H9 (cell line): ENCODE measurements around the gene IFNA7. TPM values are rescaled to one million over a fixed set of nuclear protein-coding genes. Genes with fewer than 3 reads are reported as not detected.
A peak's percentile ranks its signal among the peaks of the same experiment; 100 is the strongest.
"Not testable (repeated sequence)": the region's sequence is repeated elsewhere in the genome, so short reads cannot be mapped to it uniquely, and the experiment has no call there.

Experiments
- DNase-seq: peaks from one replicate; pipeline ENCODE4 v3.0.0-alpha.2; 2017
- H2AFZ ChIP-seq: one replicate; pipeline ENCODE4 v1.6.1; 2013; ENCODE audit warnings: mild to moderate bottlenecking, low read length, control low read depth, moderate library complexity
- H2AK5ac ChIP-seq: 2 replicates; pipeline ENCODE4 v1.6.1; 2013; ENCODE audit warnings: low read length, control low read depth, mixed read lengths; ENCODE audit not compliant: insufficient read length
- H2BK120ac ChIP-seq: one replicate; pipeline ENCODE4 v1.6.1; 2013; ENCODE audit warnings: low read depth, mild to moderate bottlenecking, low read length, control low read depth, inconsistent platforms; ENCODE audit not compliant: poor library complexity, severe bottlenecking
- H2BK12ac ChIP-seq: 2 replicates; pipeline ENCODE4 v1.6.1; 2013; ENCODE audit warnings: low read length, control low read depth, mixed read lengths, low read depth; ENCODE audit not compliant: insufficient read length
- H2BK15ac ChIP-seq: 2 replicates; pipeline ENCODE4 v1.6.1; 2013; ENCODE audit warnings: low read depth, low read length, control low read depth
- H2BK20ac ChIP-seq: one replicate; pipeline ENCODE4 v1.6.1; 2013; ENCODE audit warnings: low read depth, mild to moderate bottlenecking, low read length, control low read depth, inconsistent platforms; ENCODE audit not compliant: poor library complexity, severe bottlenecking
- H2BK5ac ChIP-seq: 2 replicates; pipeline ENCODE4 v1.6.1; 2013; ENCODE audit warnings: low read length, control low read depth, mixed read lengths; ENCODE audit not compliant: insufficient read length
- H3K14ac ChIP-seq: 2 replicates; pipeline ENCODE4 v1.6.1; 2013; ENCODE audit warnings: low read length, control low read depth; ENCODE audit not compliant: insufficient read depth
- H3K18ac ChIP-seq: 2 replicates; pipeline ENCODE4 v1.6.1; 2013; ENCODE audit warnings: low read depth, mild to moderate bottlenecking, mixed read lengths, low read length, control low read depth; ENCODE audit not compliant: insufficient read length
- H3K23ac ChIP-seq: 2 replicates; pipeline ENCODE4 v1.6.1; 2013; ENCODE audit warnings: low read length, control low read depth, mixed read lengths, low read depth; ENCODE audit not compliant: insufficient read length
- H3K23me2 ChIP-seq: 2 replicates; pipeline ENCODE4 v1.6.1; 2013; ENCODE audit warnings: low read depth, mild to moderate bottlenecking, mixed read lengths, low read length, control low read depth; ENCODE audit not compliant: insufficient read length, poor library complexity, severe bottlenecking
- H3K27ac ChIP-seq: 2 replicates; pipeline ENCODE4 v1.5.1; 2013; ENCODE audit warnings: low read length, control low read depth, mixed read lengths, low read depth; ENCODE audit not compliant: insufficient read length
- H3K27me3 ChIP-seq: 2 replicates; pipeline ENCODE4 v1.6.1; 2013; ENCODE audit warnings: low read length, control low read depth, inconsistent platforms; ENCODE audit not compliant: insufficient read depth
- H3K4ac ChIP-seq: 2 replicates; pipeline ENCODE4 v1.6.1; 2013; ENCODE audit warnings: low read depth, mild to moderate bottlenecking, control low read depth, inconsistent platforms, low read length, moderate library complexity
- H3K4me1 ChIP-seq: 2 replicates; pipeline ENCODE4 v1.6.1; 2013; ENCODE audit warnings: low read length, control low read depth, inconsistent platforms; ENCODE audit not compliant: insufficient read depth
- H3K4me2 ChIP-seq: 2 replicates; pipeline ENCODE4 v1.6.1; 2013; ENCODE audit warnings: low read length, control low read depth, mixed read lengths; ENCODE audit not compliant: insufficient read length, insufficient read depth
- H3K56ac ChIP-seq: 2 replicates; pipeline ENCODE4 v1.6.1; 2013; ENCODE audit warnings: low read depth, mild to moderate bottlenecking, mixed read lengths, low read length, control low read depth; ENCODE audit not compliant: insufficient read length
- H3K79me1 ChIP-seq: 2 replicates; pipeline ENCODE4 v1.6.1; 2013; ENCODE audit warnings: low read depth, mild to moderate bottlenecking, moderate library complexity, low read length, control low read depth, inconsistent platforms; ENCODE audit not compliant: insufficient read depth, poor library complexity, severe bottlenecking
- H3K79me2 ChIP-seq: 2 replicates; pipeline ENCODE4 v1.6.1; 2013; ENCODE audit warnings: low read length, control low read depth, inconsistent platforms; ENCODE audit not compliant: insufficient read depth
- H3K9ac ChIP-seq: 2 replicates; pipeline ENCODE4 v1.6.1; 2013; ENCODE audit warnings: low read length, control low read depth, mixed read lengths; ENCODE audit not compliant: insufficient read length; ENCODE audit errors: extremely low read depth
- H3K9me3 ChIP-seq: one replicate; pipeline ENCODE4 v1.6.1; 2013; ENCODE audit warnings: low read depth, low read length, inconsistent platforms; ENCODE audit not compliant: control insufficient read depth
- H3T11ph ChIP-seq: one replicate; pipeline ENCODE4 v1.6.1; 2013; ENCODE audit warnings: mild to moderate bottlenecking, low read length, control low read depth, inconsistent platforms
- H4K20me1 ChIP-seq: one replicate; pipeline ENCODE4 v1.6.1; 2013; ENCODE audit not compliant: control insufficient read depth, insufficient read length, insufficient read depth
- H4K5ac ChIP-seq: 2 replicates; pipeline ENCODE4 v1.6.1; 2013; ENCODE audit warnings: low read depth, mild to moderate bottlenecking, mixed read lengths, low read length, control low read depth; ENCODE audit not compliant: insufficient read length
- H4K8ac ChIP-seq: replicated peaks from 2 replicates; pipeline ENCODE4 v1.6.1; 2013; ENCODE audit warnings: low read length, control low read depth, mixed read lengths, low read depth; ENCODE audit not compliant: insufficient read length
- H4K91ac ChIP-seq: 2 replicates; pipeline ENCODE4 v1.6.1; 2013; ENCODE audit warnings: low read depth, mild to moderate bottlenecking, moderate library complexity, mixed read lengths, low read length, control low read depth; ENCODE audit not compliant: insufficient read length
- H3K27ac Mint-ChIP-seq, 3 experiments: 2 replicates in 2 of 3; 3 replicates in 1 of 3; pipeline ENCODE4 v1.8.0; 2020 to 2021; ENCODE audit warnings: mixed read lengths in 3 of 3, mild to moderate bottlenecking in 1 of 3, moderate library complexity in 1 of 3
- H3K27me3 Mint-ChIP-seq: 2 replicates; pipeline ENCODE4 v1.8.0; 2021; ENCODE audit warnings: low read depth, mild to moderate bottlenecking, moderate library complexity, mixed read lengths
- H3K36me3 Mint-ChIP-seq, 3 experiments: 2 replicates in 2 of 3; 3 replicates in 1 of 3; pipeline ENCODE4 v1.8.0; 2020 to 2021; ENCODE audit warnings: low read depth in 3 of 3, mixed read lengths in 3 of 3; ENCODE audit not compliant: insufficient read depth in 1 of 3
- H3K4me1 Mint-ChIP-seq, 2 experiments: 2 replicates each; pipeline ENCODE4 v1.8.0; 2020; ENCODE audit warnings: mixed read lengths in 2 of 2
- H3K4me3 Mint-ChIP-seq, 2 experiments: 2 replicates in 1 of 2; 3 replicates in 1 of 2; pipeline ENCODE4 v1.8.0; 2020 to 2021; ENCODE audit warnings: mild to moderate bottlenecking in 2 of 2, mixed read lengths in 2 of 2, moderate library complexity in 1 of 2
- H3K9me3 Mint-ChIP-seq, 2 experiments: 2 replicates in 1 of 2; 3 replicates in 1 of 2; pipeline ENCODE4 v1.8.0; 2020; ENCODE audit warnings: mild to moderate bottlenecking in 2 of 2, mixed read lengths in 2 of 2, moderate library complexity in 1 of 2
- CTCF ChIP-seq: fragments of 200-600 bp; sonication (generic); conservative IDR thresholded peaks from 3 replicates; pipeline ENCODE4 v1.8.0; 2021; ENCODE audit warnings: antibody characterized with exemption, mild to moderate bottlenecking
- WGBS: extraction: QIAGEN DNeasy Blood & Tissue Kit; methylation state at CpG from one replicate; pipeline ENCODE4 v1.1.7; 2013; ENCODE audit warnings: missing lambda C conversion rate, low lambda C conversion rate, mixed read lengths; ENCODE audit not compliant: insufficient read length; ENCODE audit errors: extremely low coverage; 5-methylcytosine and 5-hydroxymethylcytosine counted together
- total RNA-seq: library from RNA; stranded (reverse); gene quantifications from 2 replicates; pipeline ENCODE4 v1.2.1, GENCODE V29; 2021

The IFNA7 gene
- total RNA-seq, 1 experiment from 2014 or later = not detected

GRCh38 chr9:21213411-21214326, 11.7 kb upstream of the IFNA7 start:
- not testable (repeated sequence) for H2BK12ac ChIP-seq, H3K4ac ChIP-seq, H3K36me3 Mint-ChIP-seq, H3K4me1 Mint-ChIP-seq, H3K14ac ChIP-seq, H2BK120ac ChIP-seq, H3K27ac ChIP-seq, H4K8ac ChIP-seq, H3K18ac ChIP-seq, H3K27me3 ChIP-seq, H3K27ac Mint-ChIP-seq, H3T11ph ChIP-seq, H2AK5ac ChIP-seq, H3K23me2 ChIP-seq, H3K4me3 Mint-ChIP-seq, H3K79me1 ChIP-seq, H3K9me3 ChIP-seq, H2BK20ac ChIP-seq, H4K91ac ChIP-seq, H2AFZ ChIP-seq, H3K23ac ChIP-seq, H3K56ac ChIP-seq, H2BK5ac ChIP-seq, H3K79me2 ChIP-seq, H4K20me1 ChIP-seq, H3K4me2 ChIP-seq, H3K9me3 Mint-ChIP-seq, H2BK15ac ChIP-seq, H3K4me1 ChIP-seq, H3K9ac ChIP-seq, H4K5ac ChIP-seq
- WGBS = no CpG with 5 or more reads among the region's 5 CpGs
- peak; percentile 60 for TF ChIP-seq CTCF
- peaks cover 19% of the 10 kb centered on the region for H3K27me3 Mint-ChIP-seq
- DNase-seq = peak; percentile 27

- H4K5ac ChIP-seq, H3K9me3 Mint-ChIP-seq: not testable (repeated sequence)
These were observed 10.2 kb upstream of the IFNA7 start for GRCh38 chr9:21212160-21212559.

More at GRCh38 chr9:21212160-21212559, 10.2 kb upstream of the IFNA7 start:
- H3K4me3 Mint-ChIP-seq, H3K14ac ChIP-seq, H3K4ac ChIP-seq, H3K18ac ChIP-seq, H2AFZ ChIP-seq, H3K4me1 ChIP-seq, H3K27ac Mint-ChIP-seq, H2BK12ac ChIP-seq, H3K56ac ChIP-seq, H2BK20ac ChIP-seq, H4K20me1 ChIP-seq, H3K9ac ChIP-seq, H4K91ac ChIP-seq, H3T11ph ChIP-seq, DNase-seq, H3K4me2 ChIP-seq, H3K9me3 ChIP-seq, H3K23me2 ChIP-seq, H3K79me1 ChIP-seq, H3K79me2 ChIP-seq, H2BK120ac ChIP-seq, H3K27ac ChIP-seq, H3K4me1 Mint-ChIP-seq, H3K36me3 Mint-ChIP-seq, H4K8ac ChIP-seq, H3K23ac ChIP-seq, H3K27me3 ChIP-seq, H2AK5ac ChIP-seq, H2BK5ac ChIP-seq, H2BK15ac ChIP-seq: not testable (repeated sequence)
- H3K27me3 Mint-ChIP-seq = peaks cover 14% of the 10 kb centered on the region
- WGBS = no CpG with 5 or more reads among the region's 2 CpGs
